IMR-90 (cell line): ENCODE measurements around the gene GPRASP2. TPM values are rescaled to one million over a fixed set of nuclear protein-coding genes. Genes with fewer than 3 reads are reported as not detected.

Experiments used
- ATAC-seq: fragments of 200-7000 bp; cut with Tn5 transposase; 2 replicates; pipeline ENCODE4 v1.9.1; 2020; ENCODE audit warnings: low read depth, mild to moderate bottlenecking, moderate library complexity
- BruUV-seq: library from RNA; stranded (reverse); fragments of 400-500 nt; replicated peaks from 2 replicates; lab custom pipeline; 2021; lab: Mats Ljungman, UMichigan
- CTCF ChIA-PET: fragments of 300-600 bp; formaldehyde crosslinking; extraction: SDS; loops from one replicate; lab custom pipeline; 2021; ENCODE audit warnings: antibody characterized with exemption; lab: Yijun Ruan, JAX
- POLR2A ChIA-PET: fragments of 300-600 bp; sonication (Branson Sonifier 250); formaldehyde crosslinking; loops from one replicate; lab custom pipeline; 2022; ENCODE audit warnings: antibody characterized with exemption; ENCODE audit not compliant: unreplicated experiment; lab: Charles Lee
- DNase-seq: peaks from one replicate; pipeline ENCODE4 v3.0.0; 2013
- H2AFZ ChIP-seq: replicated peaks from 2 replicates; pipeline ENCODE3; 2013; ENCODE audit warnings: low read length, mild to moderate bottlenecking; ENCODE audit not compliant: poor library complexity
- H2AK5ac ChIP-seq: 2 replicates; pipeline ENCODE4 v1.6.1; 2013; ENCODE audit warnings: low read depth, low read length, inconsistent platforms
- H2AK9ac ChIP-seq: replicated peaks from 2 replicates; pipeline ENCODE3; 2013; ENCODE audit warnings: mild to moderate bottlenecking, low read depth, low read length, moderate library complexity; ENCODE audit not compliant: poor library complexity
- H2BK120ac ChIP-seq: 2 replicates; pipeline ENCODE4 v1.6.1; 2013; ENCODE audit warnings: low read depth, low read length, inconsistent platforms
- H2BK15ac ChIP-seq: 3 replicates; pipeline ENCODE4 v1.6.1; 2013; ENCODE audit warnings: low read depth, low read length, inconsistent platforms
- H2BK20ac ChIP-seq: 2 replicates; pipeline ENCODE4 v1.6.1; 2013; ENCODE audit warnings: low read depth, mild to moderate bottlenecking, inconsistent platforms, low read length, moderate library complexity
- H2BK5ac ChIP-seq: 2 replicates; pipeline ENCODE4 v1.6.1; 2013; ENCODE audit warnings: mild to moderate bottlenecking, low read depth, low read length, inconsistent platforms; ENCODE audit not compliant: poor library complexity, severe bottlenecking
- H3K14ac ChIP-seq: replicated peaks from 2 replicates; pipeline ENCODE4 v1.6.1; 2013; ENCODE audit warnings: low read depth, low read length, inconsistent platforms
- H3K18ac ChIP-seq: 2 replicates; pipeline ENCODE4 v1.6.1; 2013; ENCODE audit warnings: low read depth, low read length, control low read depth
- H3K23ac ChIP-seq: 2 replicates; pipeline ENCODE4 v1.6.1; 2013; ENCODE audit warnings: low read depth, low read length, inconsistent platforms
- H3K27ac ChIP-seq: 2 replicates; pipeline ENCODE4 v1.5.1; 2013; ENCODE audit warnings: mild to moderate bottlenecking, control low read depth, low read length; ENCODE audit not compliant: insufficient read depth
- H3K27me3 ChIP-seq: 2 replicates; pipeline ENCODE4 v1.6.1; 2013; ENCODE audit warnings: low read length; ENCODE audit not compliant: control insufficient read depth, insufficient read depth
- H3K36me3 ChIP-seq: 2 replicates; pipeline ENCODE4 v1.6.1; 2013; ENCODE audit warnings: low read length, mixed read lengths; ENCODE audit not compliant: control insufficient read depth, insufficient read depth
- H3K4ac ChIP-seq: 2 replicates; pipeline ENCODE4 v1.6.1; 2013; ENCODE audit warnings: low read depth, low read length, inconsistent platforms
- H3K4me1 ChIP-seq: 2 replicates; pipeline ENCODE4 v1.6.1; 2013; ENCODE audit warnings: low read length, mixed read lengths; ENCODE audit not compliant: control insufficient read depth, insufficient read depth
- H3K4me2 ChIP-seq: 2 replicates; pipeline ENCODE4 v1.6.1; 2013; ENCODE audit warnings: low read depth, mild to moderate bottlenecking, control low read depth, low read length, moderate library complexity
- H3K4me3 ChIP-seq: 2 replicates; pipeline ENCODE4 v1.5.1; 2013; ENCODE audit warnings: low read depth, mild to moderate bottlenecking, control low read depth, low read length, moderate library complexity; ENCODE audit not compliant: insufficient read depth
- H3K56ac ChIP-seq: 2 replicates; pipeline ENCODE4 v1.6.1; 2013; ENCODE audit warnings: low read length, inconsistent platforms; ENCODE audit not compliant: insufficient read depth; ENCODE audit errors: extremely low read depth
- H3K79me1 ChIP-seq, 2 experiments: 2 replicates each; pipeline ENCODE4 v1.6.1; 2013; ENCODE audit warnings: low read length in 2 of 2, inconsistent platforms in 1 of 2, low read depth in 1 of 2
- H3K9ac ChIP-seq: 2 replicates; pipeline ENCODE4 v1.6.1; 2013; ENCODE audit warnings: low read depth, low read length, control low read depth
- H3K9me1 ChIP-seq: 2 replicates; pipeline ENCODE4 v1.6.1; 2013; ENCODE audit warnings: low read length, inconsistent platforms; ENCODE audit not compliant: insufficient read depth
- H3K9me3 ChIP-seq: 2 replicates; pipeline ENCODE4 v1.6.1; 2013; ENCODE audit warnings: low read length; ENCODE audit not compliant: control insufficient read depth, insufficient read depth
- H4K20me1 ChIP-seq: 2 replicates; pipeline ENCODE4 v1.6.1; 2013; ENCODE audit warnings: low read length, inconsistent platforms; ENCODE audit not compliant: insufficient read depth
- H4K5ac ChIP-seq: 2 replicates; pipeline ENCODE4 v1.6.1; 2013; ENCODE audit warnings: mild to moderate bottlenecking, low read depth, low read length, control low read depth
- H4K8ac ChIP-seq, 2 experiments: 2 replicates each; pipeline ENCODE4 v1.6.1; 2013; ENCODE audit warnings: low read depth in 2 of 2, low read length in 2 of 2, control low read depth in 1 of 2, inconsistent platforms in 1 of 2
- H4K91ac ChIP-seq: 2 replicates; pipeline ENCODE4 v1.6.1; 2013; ENCODE audit warnings: low read depth, low read length, inconsistent platforms; ENCODE audit not compliant: insufficient read depth
- CTCF ChIP-seq: conservative IDR thresholded peaks from 2 replicates; pipeline ENCODE4 v1.5.1; 2012; ENCODE audit warnings: mild to moderate bottlenecking, low read depth, low read length, improper control_type of control experiment
- WGBS, 2 experiments: methylation state at CpG; one replicate each; pipeline versions ENCODE4 v1.1.5 to v1.1.7; 2013; ENCODE audit warnings: missing lambda C conversion rate in 2 of 2; ENCODE audit not compliant: insufficient read length in 1 of 2; ENCODE audit errors: extremely low coverage in 2 of 2; 5-methylcytosine and 5-hydroxymethylcytosine counted together
- dilution Hi-C: fragments of 300-500 bp; cut with HindIII; formaldehyde crosslinking; loops from one replicate; pipeline ENCODE4 v1.14.3; 2018; ENCODE audit warnings: low sequenced_read_pairs; ENCODE audit not compliant: unreplicated experiment
- in situ Hi-C: fragments of 300-500 bp; cut with MboI; formaldehyde crosslinking; loops from 3 replicates; pipeline ENCODE4 v1.14.3; 2019; ENCODE audit warnings: low sequenced_read_pairs, inconsistent platforms, mixed read lengths
- intact Hi-C: fragments of 100-400 bp; cut with micrococcal nuclease; formaldehyde crosslinking; loops from 2 replicates; pipeline ENCODE4 v1.10.0; 2022
- polyA plus RNA-seq, 3 experiments: library from polyadenylated mRNA; depleted of rRNA; stranded (reverse); fragments of >200 nt; gene quantifications; 2 replicates each; pipeline ENCODE4 v1.2.3, GENCODE V29; 2012; ENCODE audit warnings: low replicate concordance in 1 of 3
- total RNA-seq: library from RNA; depleted of rRNA; stranded (reverse); fragments of >200 nt; gene quantifications from 2 replicates; pipeline ENCODE4 v1.2.3, GENCODE V29; 2012

The GPRASP2 gene
- total and polyA plus RNA-seq, 2 of the 4 experiments (the other 2 are of a cell fraction): 9.4 to 24.7 TPM

GRCh38 chrX:102745513-102745856 lies 33.2 kb downstream of the GPRASP2 start:
- Histone ChIP-seq H4K20me1 (no peaks in the 10 kb centered on the region), H3K4me2 (no peak overlapping the region; the same call in 1 of the 2 replicates), H4K5ac (no peak overlapping the region), H3K9me1 (0 out of 2 replicates have a peak, but pooled peaks cover 4% of the 10 kb centered on the region), H3K14ac (no peak overlapping the region), H3K23ac (no peak overlapping the region), H3K27me3 (no peaks in the 10 kb centered on the region; the same call in 1 of the 2 replicates), H2BK5ac (no peak overlapping the region), H3K4me1 (no peaks in the 10 kb centered on the region), H4K91ac (no peak overlapping the region), H2BK20ac (no peak overlapping the region), H2BK15ac (no peak overlapping the region), H2AK5ac (no peak overlapping the region), H3K27ac (no peak overlapping the region), H2AFZ (peak overlapping the region; percentile 92), H3K79me1 (no peaks in the 10 kb centered on the region), H3K9ac (no peak overlapping the region), H3K18ac (no peak overlapping the region), H2AK9ac (peak overlapping the region; percentile 19), H3K36me3 (no peaks in the 10 kb centered on the region), H4K8ac (no peak overlapping the region), H3K4me3 (peak overlapping the region; percentile 61), H3K4ac (no peak overlapping the region), H2BK120ac (no peak overlapping the region), H3K9me3 (no peaks in the 10 kb centered on the region), H3K56ac (no peak overlapping the region)
- in situ Hi-C loops: no loop called here
- no CpG with 5 or more reads among the region's 14 CpGs for WGBS, 2 experiments
- TF ChIP-seq CTCF: no peak
- no peak for ATAC-seq
- no peak for DNase-seq
- ChIA-PET POLR2A (no interaction called here), CTCF (no interaction called here)
- intact Hi-C loops: no loop called here
- dilution Hi-C loops: no loop called here
- BruUV-seq: no TSS peak
